GM10266 (cell line): ENCODE measurements around the gene HSCB.
"Not testable (repeated sequence)": the region's sequence is repeated elsewhere in the genome, so short reads cannot be mapped to it uniquely, and the experiment has no call there.

Source experiments
- DNase-seq: peaks from one replicate; pipeline ENCODE4 v3.0.0; 2012; ENCODE audit errors: extremely low spot score
- TF ChIP-seq, protein P1 (sequence below): IDR thresholded peaks from 2 replicates; pipeline ENCODE4 v1.5.1; 2012; ENCODE audit warnings: mild to moderate bottlenecking, low read depth; ENCODE audit not compliant: control insufficient read depth, insufficient read depth; ENCODE audit errors: missing control alignments

Gene HSCB

DNA sequence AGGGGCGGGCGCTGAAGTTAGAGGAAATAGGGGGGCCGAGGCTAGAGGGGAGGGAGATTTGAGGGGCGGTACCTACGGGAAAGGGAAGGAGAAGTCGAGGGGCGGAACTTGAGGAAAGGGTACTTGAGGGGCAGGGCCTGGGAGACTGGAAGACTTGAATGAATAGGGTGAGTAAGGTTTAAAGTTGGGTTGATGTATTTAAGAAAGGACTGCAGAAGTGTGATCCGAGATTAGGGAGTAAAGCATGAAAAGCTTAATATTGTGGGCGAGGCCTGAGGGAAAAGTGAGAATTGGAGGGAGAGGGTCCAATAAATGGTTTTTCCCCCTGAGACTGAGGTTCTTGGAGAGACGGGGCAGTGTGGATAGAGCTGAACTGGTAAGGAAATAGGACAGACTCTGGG, 723 bp downstream of the HSCB start:
- DNase-seq = no peak
- TF ChIP-seq, protein P1, sequence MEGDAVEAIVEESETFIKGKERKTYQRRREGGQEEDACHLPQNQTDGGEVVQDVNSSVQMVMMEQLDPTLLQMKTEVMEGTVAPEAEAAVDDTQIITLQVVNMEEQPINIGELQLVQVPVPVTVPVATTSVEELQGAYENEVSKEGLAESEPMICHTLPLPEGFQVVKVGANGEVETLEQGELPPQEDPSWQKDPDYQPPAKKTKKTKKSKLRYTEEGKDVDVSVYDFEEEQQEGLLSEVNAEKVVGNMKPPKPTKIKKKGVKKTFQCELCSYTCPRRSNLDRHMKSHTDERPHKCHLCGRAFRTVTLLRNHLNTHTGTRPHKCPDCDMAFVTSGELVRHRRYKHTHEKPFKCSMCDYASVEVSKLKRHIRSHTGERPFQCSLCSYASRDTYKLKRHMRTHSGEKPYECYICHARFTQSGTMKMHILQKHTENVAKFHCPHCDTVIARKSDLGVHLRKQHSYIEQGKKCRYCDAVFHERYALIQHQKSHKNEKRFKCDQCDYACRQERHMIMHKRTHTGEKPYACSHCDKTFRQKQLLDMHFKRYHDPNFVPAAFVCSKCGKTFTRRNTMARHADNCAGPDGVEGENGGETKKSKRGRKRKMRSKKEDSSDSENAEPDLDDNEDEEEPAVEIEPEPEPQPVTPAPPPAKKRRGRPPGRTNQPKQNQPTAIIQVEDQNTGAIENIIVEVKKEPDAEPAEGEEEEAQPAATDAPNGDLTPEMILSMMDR = no peak

DNA sequence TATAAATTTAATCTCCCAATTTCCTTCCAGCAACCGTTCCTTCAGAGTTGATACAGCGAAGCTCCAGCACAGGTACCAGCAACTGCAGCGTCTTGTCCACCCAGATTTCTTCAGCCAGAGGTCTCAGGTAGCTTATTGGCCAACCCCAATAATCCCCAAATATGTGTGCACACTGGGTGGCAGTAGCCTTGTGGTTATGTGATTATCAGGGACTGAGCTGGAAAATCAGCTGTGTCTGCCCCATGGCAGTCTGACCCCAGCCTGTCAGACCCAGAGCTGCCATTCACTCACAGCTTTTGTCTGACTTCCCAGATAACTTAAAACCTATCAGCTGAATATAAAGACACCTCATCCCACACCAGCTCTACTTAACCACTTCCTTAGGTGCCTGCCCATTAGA, 2.0 kb downstream of the HSCB start:
- TF ChIP-seq, protein P1 = no peak
- no peak for DNase-seq

DNA sequence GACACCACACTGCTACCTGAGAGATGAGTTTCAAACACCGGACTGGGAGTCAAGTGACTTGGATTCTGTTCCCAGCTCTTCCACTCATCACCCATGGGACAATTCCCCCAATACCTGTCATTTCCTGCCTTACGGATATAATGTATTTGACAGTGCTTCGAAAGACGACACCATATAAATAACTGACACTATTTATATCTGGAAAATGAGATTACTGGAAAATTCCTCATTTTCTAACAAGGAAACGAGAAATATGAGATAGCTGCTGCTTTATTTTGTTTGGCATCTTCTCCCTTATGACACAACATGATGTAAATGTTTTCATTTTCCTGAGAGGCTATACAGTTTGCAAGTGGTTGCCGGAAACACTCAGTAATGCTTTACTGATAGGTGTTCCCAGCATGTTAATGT, 8.6 kb downstream of the HSCB start:
- TF ChIP-seq, protein P1 = no peak

DNA sequence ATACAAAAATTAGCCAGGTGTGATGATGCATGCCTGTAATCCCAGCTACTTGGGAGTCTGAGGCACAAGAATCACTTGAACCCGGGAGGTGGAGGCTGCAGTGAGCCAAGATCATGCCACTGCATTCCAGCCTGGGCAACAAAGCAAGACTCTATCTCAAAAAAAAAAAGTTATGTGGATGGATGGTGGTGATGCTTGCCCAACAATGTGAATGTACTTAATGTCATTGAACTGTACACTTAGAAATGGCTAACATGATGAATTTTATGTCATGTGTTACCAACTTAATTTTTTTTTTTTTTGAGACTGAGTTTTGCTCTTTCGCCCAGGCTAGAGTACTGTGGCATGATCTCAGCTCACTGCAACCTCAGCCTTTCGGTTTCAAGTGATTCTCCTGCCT, 12.7 kb downstream of the HSCB start:
- DNase-seq = not testable (repeated sequence)

More for the DNA sequence above, 8.6 kb downstream of the HSCB start:
- DNase-seq = no peak

DNA sequence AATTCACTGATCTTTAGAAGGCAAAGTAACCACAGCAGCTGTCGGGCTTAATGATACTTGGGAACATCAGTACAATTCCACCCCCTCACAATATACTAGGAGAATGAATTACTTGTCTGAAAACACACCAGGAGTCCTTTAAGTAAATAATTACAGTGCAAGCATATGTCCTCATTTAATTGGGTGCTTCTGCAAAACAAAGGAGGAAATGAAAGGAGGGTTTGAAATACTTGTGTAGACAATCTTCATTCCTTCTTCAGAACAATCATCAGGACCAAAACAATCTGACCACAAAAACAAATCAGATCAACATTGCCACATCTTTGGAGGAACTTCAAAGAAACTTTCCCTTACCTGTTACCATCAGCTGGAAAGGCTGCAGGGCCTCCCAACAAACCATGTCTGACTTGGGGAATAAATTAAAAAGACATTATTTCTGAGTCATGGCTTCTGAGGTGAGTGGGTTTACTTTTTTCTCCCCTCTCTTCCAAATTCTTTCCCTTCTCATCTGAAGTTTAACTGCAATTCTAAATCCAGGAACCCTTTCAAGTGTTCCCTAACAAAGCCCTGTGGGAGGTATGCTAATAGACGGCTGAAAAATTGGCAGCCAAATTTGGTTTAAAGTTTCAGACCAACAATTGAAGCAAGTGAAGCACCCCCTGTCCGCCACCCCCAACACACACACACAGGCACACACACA, 18.2 kb downstream of the HSCB start:
- TF ChIP-seq, protein P1 = no peak
- no peak for DNase-seq

DNA sequence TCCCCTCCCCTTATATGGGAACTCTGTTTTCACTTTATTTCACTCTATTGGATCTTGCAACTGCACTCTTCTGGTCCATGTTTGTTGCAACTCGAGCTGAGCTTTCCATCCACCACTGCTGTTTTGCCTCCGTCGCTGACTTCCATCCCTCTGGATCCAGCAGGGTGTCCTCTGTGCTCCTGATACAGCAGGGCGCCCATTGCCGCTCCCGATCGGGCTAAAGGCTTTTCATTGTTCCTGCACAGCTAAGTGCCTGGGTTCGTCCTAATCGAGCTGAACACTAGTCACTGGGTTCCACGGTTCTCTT, 19.6 kb downstream of the HSCB start:
- TF ChIP-seq, protein P1 = no peak

DNA sequence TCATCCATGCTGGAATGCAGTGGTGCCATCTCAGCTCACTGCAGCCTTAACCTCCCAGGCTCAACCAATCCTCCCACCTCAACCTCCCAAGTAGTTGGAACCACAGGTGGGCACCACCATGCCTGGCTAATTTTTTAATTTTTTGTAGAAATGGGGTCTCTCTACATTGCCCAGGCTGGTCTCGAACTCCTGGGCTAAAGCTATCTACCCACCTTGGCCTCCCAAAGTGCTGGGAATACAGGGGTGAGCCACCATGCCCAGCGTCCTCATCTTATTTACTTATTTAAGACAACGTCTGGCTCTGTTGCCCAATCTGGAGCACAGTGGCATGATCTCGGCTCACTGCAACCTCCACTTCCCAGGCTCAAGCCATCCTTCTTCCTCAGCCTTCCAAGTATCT, 20.2 kb downstream of the HSCB start:
- DNase-seq = not testable (repeated sequence)

More for the DNA sequence above, 19.6 kb downstream of the HSCB start:
- DNase-seq = no peak

DNA sequence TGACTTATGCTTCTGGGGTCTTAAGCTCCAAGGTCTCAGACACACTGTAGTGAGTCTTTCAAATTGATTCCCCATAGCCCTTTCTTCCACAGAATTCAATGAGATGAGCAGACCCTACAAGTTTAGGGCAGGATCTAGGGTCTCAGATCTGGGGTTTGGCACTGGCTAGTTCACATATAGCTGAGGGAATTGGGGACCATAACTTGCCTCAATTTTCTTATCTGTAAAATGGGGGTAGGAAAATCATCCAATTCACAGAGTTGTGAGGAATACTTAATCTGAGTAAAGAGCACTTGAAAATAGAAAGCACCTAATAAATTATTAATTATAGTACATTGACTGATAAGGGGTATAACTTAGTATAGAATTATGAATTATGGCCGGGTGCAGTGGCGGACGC, 24.8 kb downstream of the HSCB start:
- TF ChIP-seq, protein P1 = no peak
- no peak for DNase-seq
